GM23338 (cell line): ENCODE measurements around the gene FGFR3.
A peak's percentile ranks its signal among the peaks of the same experiment; 100 is the strongest.

Source experiments
- CTCF ChIP-seq, 2 experiments: fragments of 200-600 bp in 1 of 2; sonication (generic) in 1 of 2; conservative IDR thresholded peaks; 2 replicates each; pipeline versions ENCODE4 v1.5.1 to v1.6.1; 2016 to 2017; ENCODE audit warnings: antibody characterized with exemption in 2 of 2, low read depth in 2 of 2, mild to moderate bottlenecking in 2 of 2, moderate library complexity in 1 of 2
- ETS1 ChIP-seq: IDR thresholded peaks from 2 replicates; pipeline ENCODE4 v1.6.1; 2016; ENCODE audit warnings: antibody characterized with exemption
- POLR2AphosphoS5 ChIP-seq: IDR thresholded peaks from 2 replicates; pipeline ENCODE4 v1.6.1; 2016; ENCODE audit warnings: antibody characterized with exemption, low read depth
- TF ChIP-seq, protein P1 (sequence below): IDR thresholded peaks from one replicate; pipeline ENCODE4 v1.6.1; 2018; ENCODE audit warnings: antibody characterized with exemption; ENCODE audit not compliant: unreplicated experiment

DNA sequence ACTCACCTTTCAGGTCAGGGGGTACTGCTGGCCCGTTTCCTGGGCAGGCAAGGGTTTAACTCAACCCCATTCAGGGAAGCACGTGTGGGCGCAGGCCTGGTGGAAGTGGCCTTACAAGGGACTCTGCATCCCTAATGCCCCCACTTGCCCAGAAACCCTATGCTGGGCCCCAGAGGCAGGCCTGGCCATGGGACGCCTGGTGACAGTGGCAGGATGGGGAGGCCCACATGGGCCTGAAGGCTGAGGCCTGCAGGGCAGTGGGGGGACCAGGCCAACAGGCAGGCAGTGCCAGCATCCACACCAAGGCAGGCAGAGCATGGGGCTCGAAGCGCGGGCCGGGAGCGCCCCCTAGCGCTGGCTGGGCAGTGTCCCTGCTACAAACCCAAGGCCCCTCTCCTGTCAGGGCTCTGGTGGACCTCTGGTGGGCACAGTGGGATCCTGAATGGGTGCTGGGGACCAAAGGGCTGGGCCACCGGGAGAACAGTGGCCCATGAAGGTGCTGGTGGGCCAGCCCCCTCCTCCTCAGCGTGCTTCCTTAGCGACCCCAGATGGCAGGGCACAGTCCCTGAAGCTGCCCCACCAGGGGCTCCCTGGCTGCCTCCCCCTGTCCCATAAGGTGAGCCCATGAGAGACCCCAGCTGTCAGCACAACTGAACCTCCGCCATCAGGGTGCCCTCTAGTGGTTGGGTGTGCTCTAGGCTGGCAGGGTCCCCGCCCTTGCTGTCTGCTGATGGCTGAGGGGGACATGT, 16.8 kb downstream of the FGFR3 start:
- TF ChIP-seq CTCF (conservative IDR thresholded peaks at IDR 0.05; ENCODE audit: low read depth in 2 of 2) (peak; percentile 89 to 96), POLR2AphosphoS5 (no peak), ETS1 (no peak)
- TF ChIP-seq, protein P1, sequence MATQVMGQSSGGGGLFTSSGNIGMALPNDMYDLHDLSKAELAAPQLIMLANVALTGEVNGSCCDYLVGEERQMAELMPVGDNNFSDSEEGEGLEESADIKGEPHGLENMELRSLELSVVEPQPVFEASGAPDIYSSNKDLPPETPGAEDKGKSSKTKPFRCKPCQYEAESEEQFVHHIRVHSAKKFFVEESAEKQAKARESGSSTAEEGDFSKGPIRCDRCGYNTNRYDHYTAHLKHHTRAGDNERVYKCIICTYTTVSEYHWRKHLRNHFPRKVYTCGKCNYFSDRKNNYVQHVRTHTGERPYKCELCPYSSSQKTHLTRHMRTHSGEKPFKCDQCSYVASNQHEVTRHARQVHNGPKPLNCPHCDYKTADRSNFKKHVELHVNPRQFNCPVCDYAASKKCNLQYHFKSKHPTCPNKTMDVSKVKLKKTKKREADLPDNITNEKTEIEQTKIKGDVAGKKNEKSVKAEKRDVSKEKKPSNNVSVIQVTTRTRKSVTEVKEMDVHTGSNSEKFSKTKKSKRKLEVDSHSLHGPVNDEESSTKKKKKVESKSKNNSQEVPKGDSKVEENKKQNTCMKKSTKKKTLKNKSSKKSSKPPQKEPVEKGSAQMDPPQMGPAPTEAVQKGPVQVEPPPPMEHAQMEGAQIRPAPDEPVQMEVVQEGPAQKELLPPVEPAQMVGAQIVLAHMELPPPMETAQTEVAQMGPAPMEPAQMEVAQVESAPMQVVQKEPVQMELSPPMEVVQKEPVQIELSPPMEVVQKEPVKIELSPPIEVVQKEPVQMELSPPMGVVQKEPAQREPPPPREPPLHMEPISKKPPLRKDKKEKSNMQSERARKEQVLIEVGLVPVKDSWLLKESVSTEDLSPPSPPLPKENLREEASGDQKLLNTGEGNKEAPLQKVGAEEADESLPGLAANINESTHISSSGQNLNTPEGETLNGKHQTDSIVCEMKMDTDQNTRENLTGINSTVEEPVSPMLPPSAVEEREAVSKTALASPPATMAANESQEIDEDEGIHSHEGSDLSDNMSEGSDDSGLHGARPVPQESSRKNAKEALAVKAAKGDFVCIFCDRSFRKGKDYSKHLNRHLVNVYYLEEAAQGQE: no peak
